Type B pancreatic cell (in vitro differentiated cells): Measurements from ENCODE around the gene MPIG6B. TPM values are rescaled to one million over a fixed set of nuclear protein-coding genes. Genes with fewer than 3 reads are reported as not detected.

ENCODE experiments used
- DNase-seq: peaks from one replicate; pipeline ENCODE4 v3.0.0; 2021; ENCODE audit warnings: mixed read lengths; ENCODE audit not compliant: unreplicated experiment; ENCODE audit errors: extremely low spot score
- H3K27ac Mint-ChIP-seq: 2 replicates; pipeline ENCODE4 v1.8.0; 2021; ENCODE audit warnings: mild to moderate bottlenecking, mixed read lengths
- H3K27me3 Mint-ChIP-seq: 2 replicates; pipeline ENCODE4 v1.8.0; 2021; ENCODE audit warnings: mixed read lengths
- H3K36me3 Mint-ChIP-seq: 2 replicates; pipeline ENCODE4 v1.8.0; 2021; ENCODE audit warnings: mixed read lengths
- H3K4me1 Mint-ChIP-seq: one replicate; pipeline ENCODE4 v1.8.0; 2021; ENCODE audit warnings: mixed read lengths; ENCODE audit not compliant: unreplicated experiment
- H3K4me3 Mint-ChIP-seq: 2 replicates; pipeline ENCODE4 v1.8.0; 2021; ENCODE audit warnings: mild to moderate bottlenecking, mixed read lengths
- H3K9me3 Mint-ChIP-seq: 2 replicates; pipeline ENCODE4 v1.8.0; 2021; ENCODE audit warnings: mixed read lengths
- CTCF ChIP-seq: fragments of 200-600 bp; sonication (generic); conservative IDR thresholded peaks from 2 replicates; pipeline ENCODE4 v1.5.0; 2021; ENCODE audit warnings: antibody characterized with exemption, mild to moderate bottlenecking
- long read RNA-seq: library from polyadenylated mRNA; unstranded; transcript quantifications from one replicate; pipeline ENCODE4 v2.0.0, GENCODE V29; 2020
- total RNA-seq: library from RNA; stranded (reverse); gene quantifications from 2 replicates; pipeline ENCODE4 v1.2.1, GENCODE V29; 2021; ENCODE audit warnings: low replicate concordance

MPIG6B gene, protein sequence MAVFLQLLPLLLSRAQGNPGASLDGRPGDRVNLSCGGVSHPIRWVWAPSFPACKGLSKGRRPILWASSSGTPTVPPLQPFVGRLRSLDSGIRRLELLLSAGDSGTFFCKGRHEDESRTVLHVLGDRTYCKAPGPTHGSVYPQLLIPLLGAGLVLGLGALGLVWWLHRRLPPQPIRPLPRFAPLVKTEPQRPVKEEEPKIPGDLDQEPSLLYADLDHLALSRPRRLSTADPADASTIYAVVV
- total RNA-seq, result 0.41 and 0.81 TPM in 2 replicates
- long read RNA-seq, result 0 reads

DNA sequence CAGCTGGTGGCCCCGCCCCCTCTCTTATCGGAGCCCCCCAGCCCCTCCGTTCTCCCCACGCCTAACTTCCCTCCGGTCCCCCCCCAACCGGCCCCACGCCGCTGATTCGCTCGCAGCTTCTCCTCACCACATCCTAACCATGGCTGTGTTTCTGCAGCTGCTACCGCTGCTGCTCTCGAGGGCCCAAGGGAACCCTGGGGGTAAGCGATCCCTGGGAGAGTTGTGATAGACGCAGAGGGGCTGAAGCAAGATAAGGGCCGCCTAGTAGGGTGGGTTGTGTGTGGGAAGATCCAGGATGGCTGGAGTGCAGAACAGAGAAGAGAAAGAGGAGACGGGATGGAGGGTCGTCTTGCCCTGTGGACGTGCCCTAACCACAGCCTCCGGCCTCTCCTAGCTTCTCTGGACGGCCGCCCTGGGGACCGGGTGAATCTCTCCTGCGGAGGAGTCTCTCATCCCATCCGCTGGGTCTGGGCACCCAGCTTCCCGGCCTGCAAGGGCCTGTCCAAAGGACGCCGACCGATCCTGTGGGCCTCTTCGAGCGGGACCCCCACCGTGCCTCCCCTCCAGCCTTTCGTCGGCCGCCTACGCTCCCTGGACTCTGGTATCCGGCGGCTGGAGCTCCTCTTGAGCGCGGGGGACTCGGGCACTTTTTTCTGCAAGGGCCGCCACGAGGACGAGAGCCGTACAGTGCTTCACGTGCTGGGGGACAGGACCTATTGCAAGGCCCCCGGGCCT is at the start of gene MPIG6B:
Gene MPIG6B (plus strand): TSS at position 129 of the 735 bp plus-strand sequence. CDS start 11 bp downstream, at position 140.
- peaks cover 5% of the 10 kb centered on the region for H3K9me3 Mint-ChIP-seq
- no peak for TF ChIP-seq CTCF
- DNase-seq, result no peak
- H3K4me1 Mint-ChIP-seq, result peaks cover 21% of the 10 kb centered on the region
- H3K4me3 Mint-ChIP-seq, result no peak within 1 kb of the TSS
- peak within 1 kb of the TSS; percentile 13 for H3K27ac Mint-ChIP-seq
- peaks cover 21% of the 10 kb centered on the region for H3K36me3 Mint-ChIP-seq
- no peaks in the 10 kb centered on the region for H3K27me3 Mint-ChIP-seq

GRCh38 chr6:31676322-31676903 is 46.8 kb upstream of the MPIG6B start:
- TF ChIP-seq CTCF, result no peak
- no peak overlapping the region for H3K27ac Mint-ChIP-seq
- H3K27me3 Mint-ChIP-seq, result no peaks in the 10 kb centered on the region
- H3K9me3 Mint-ChIP-seq, result no peaks in the 10 kb centered on the region
- peaks cover 3% of the 10 kb centered on the region for H3K36me3 Mint-ChIP-seq
- peaks cover 9% of the 10 kb centered on the region for H3K4me1 Mint-ChIP-seq
- DNase-seq, result no peak
- no peak overlapping the region for H3K4me3 Mint-ChIP-seq

DNA sequence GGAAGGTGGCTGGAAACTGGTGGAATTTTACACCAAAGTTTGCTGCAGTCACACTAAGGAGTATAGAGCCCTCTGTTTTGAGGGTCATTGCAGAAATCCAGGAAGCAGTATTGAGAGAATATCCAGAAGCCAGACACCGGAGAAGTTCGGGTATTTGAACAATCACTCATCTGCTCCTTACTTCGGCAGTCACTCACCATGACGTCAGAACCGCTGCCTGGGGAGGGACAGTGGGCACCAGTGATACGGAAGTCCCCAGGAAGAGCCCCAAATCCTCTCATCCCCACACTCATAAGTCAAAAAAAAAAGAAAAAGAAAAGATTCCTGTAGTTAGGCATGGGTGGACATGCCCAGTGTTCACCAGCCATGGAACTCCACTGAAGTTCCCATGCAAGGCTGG is 46.3 kb upstream of the MPIG6B start:
- Mint-ChIP-seq H3K4me1 (peaks cover 13% of the 10 kb centered on the region), H3K4me3 (no peak overlapping the region), H3K9me3 (no peaks in the 10 kb centered on the region), H3K27me3 (no peaks in the 10 kb centered on the region), H3K36me3 (peaks cover 3% of the 10 kb centered on the region), H3K27ac (no peak overlapping the region)
- no peak for DNase-seq
- TF ChIP-seq CTCF, result no peak

DNA sequence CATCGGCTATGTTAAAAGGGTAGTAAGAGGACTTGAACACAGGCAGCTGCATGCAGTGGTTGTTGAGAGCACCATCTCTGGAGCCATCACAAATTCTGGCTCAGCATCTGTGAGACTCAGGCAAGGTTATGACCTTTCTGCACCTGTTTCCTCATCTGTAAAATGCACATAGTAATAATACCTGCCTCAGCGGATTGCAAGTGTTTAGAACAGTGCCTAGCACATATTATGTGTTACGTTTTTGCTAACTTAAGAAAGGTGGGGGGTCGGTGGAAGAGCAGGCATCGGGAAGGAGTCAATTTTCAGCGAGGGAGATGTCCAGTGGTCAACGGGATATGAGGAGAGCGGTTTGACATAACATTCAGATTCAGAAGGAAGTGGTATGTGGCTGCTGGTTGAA is 45.2 kb upstream of the MPIG6B start:
- no peak overlapping the region for H3K27ac Mint-ChIP-seq
- no peaks in the 10 kb centered on the region for H3K27me3 Mint-ChIP-seq
- no peak for TF ChIP-seq CTCF
- H3K4me3 Mint-ChIP-seq, result no peak overlapping the region
- H3K9me3 Mint-ChIP-seq, result no peaks in the 10 kb centered on the region
- H3K36me3 Mint-ChIP-seq, result no peaks in the 10 kb centered on the region
- peaks cover 13% of the 10 kb centered on the region for H3K4me1 Mint-ChIP-seq
- DNase-seq, result no peak

GRCh38 chr6:31680226-31681134 is 42.7 kb upstream of the MPIG6B start, which contains the start of gene LY6G5C:
Gene LY6G5C (minus strand): TSS chr6:31681067. CDS start chr6:31680373, 694 bp downstream.
- Mint-ChIP-seq H3K36me3 (no peaks in the 10 kb centered on the region), H3K4me1 (peaks cover 20% of the 10 kb centered on the region), H3K27me3 (no peaks in the 10 kb centered on the region), H3K27ac (peak within 1 kb of the TSS; percentile 77), H3K9me3 (no peaks in the 10 kb centered on the region), H3K4me3 (peak within 1 kb of the TSS; percentile 87)
- DNase-seq, result peak; percentile 85
- peak; percentile 82 for TF ChIP-seq CTCF
